GM18498 (cell line): ENCODE data around the gene VILL.

Experiments used
- ATAC-seq: cut with Tn5 transposase; IDR thresholded peaks from one replicate; pipeline ENCODE4 v1.9.1; 2021; ENCODE audit warnings: mild to moderate bottlenecking, moderate library complexity; ENCODE audit not compliant: unreplicated experiment

The VILL gene

DNA sequence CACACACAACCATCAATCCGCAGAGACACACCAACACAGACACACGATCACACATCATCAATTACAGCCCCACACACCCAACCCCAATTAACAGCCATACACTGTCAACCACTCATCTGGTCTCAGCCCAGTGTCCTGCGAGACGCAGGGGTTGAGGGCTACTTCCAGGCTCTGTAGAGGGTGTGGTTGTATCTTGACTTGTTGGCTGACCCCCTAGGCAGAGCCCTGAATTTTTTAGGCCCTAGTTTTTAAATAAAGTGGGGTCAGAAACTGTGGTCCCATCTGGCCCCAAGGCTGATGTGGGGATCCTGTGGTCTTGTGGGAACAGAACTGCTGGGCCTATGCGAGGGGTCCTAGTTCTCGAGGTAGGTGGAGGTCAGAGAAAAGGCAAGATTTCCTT is 9.2 kb downstream of the VILL start:
- no peak for ATAC-seq

DNA sequence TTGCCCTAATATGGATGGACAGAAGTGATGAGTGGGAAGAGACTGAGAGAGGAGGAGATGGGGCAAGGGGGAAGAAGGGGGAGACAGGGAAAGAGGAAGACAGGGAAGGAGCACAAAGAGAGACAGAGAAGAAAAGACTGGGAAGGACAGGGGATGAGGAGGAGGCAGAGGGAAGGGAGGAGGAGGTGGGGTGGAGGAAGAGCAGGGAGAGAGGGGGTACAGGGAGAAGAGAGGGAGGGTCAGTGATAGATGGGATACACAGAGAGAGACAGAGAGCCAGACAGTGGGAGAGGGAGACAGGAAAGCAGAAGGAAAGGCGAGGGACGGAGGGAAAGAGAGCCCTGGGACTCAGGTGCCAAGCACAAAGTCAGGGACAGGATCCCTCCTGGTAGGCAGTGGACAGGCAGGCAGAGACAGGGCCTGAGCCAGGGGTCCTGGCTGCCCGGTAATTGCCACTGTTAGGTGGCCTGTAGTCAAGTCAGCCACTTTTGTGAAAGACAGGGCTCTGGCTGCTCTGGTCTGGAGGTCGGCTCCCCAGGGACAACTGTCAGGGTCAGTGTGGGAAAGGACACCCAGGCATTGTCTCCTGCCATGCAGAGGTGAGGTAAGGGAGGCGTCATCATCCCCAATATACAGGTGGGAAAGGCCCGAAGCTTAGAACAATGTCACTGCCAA is 9.8 kb downstream of the VILL start:
- no peak for ATAC-seq

DNA sequence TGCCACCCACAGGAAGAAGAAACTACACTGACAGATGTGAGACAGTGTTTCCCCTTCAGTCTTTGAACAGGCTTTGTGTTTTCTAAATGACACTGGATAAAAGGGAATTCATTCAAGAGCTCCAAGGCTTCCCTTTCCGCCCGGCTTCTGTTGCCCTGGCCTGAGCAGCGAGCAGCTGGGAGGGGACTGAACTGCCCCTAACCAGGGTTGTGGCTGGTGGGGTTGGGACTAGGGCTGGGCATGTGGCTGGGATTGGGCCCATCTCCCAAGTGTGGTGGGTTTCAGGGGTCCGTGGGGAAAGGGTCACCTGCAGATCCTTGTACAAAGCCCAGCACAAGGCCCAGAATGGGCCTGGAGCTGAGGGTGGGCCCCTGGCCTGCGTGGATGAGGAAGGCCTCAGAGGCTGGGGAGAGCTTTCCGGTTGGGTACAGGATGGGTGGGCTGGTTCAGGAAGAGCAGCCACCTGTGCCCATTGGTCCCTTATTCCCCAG is 10.4 kb downstream of the VILL start:
- ATAC-seq = no peak

DNA sequence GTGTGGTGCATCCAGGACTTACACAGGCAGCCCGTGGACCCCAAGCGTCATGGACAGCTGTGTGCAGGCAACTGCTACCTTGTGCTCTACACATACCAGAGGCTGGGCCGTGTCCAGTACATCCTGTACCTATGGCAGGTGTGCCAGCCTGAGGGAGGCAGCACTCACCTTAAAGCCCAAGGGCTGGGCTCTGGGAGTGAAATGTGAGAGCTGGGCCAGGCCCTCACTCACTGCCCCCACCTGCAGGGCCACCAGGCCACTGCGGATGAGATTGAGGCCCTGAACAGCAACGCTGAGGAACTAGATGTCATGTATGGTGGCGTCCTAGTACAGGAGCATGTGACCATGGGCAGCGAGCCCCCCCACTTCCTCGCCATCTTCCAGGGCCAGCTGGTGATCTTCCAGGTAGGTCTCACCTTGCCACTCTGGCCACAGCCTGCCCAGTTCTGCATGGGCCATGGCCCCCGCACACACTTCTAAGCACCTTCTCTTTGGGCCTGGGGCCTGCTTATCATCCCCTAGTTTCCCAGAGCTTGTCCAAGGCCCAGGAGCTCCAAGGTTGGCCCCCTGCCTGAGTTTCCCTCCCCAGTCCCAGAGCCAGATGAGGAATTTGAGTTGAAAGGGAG is 11.0 kb downstream of the VILL start:
- ATAC-seq = no peak

DNA sequence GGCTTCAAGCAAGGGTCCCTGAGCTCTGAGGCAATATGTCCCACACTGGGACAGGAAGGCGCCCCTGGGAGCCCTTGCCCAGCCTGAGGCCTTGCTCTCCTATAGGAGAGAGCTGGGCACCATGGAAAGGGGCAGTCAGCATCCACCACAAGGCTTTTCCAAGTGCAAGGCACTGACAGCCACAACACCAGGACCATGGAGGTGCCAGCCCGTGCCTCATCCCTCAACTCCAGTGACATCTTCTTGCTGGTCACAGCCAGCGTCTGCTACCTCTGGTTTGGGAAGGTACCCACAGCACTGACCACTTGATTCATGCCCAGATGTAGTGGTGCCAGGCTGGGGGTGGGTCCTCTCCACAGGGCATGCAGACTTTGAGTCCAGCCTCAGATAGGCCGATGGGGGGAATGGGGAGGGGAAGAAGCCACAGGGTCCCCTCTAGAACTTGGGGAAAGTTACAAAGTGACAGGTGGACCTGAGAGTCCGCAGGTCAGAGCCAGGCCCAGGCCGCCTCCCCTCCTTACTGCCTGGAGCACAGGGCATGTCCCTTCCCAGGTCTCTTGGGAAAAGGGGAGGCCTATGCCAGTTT is 11.8 kb downstream of the VILL start:
- no peak for ATAC-seq

DNA sequence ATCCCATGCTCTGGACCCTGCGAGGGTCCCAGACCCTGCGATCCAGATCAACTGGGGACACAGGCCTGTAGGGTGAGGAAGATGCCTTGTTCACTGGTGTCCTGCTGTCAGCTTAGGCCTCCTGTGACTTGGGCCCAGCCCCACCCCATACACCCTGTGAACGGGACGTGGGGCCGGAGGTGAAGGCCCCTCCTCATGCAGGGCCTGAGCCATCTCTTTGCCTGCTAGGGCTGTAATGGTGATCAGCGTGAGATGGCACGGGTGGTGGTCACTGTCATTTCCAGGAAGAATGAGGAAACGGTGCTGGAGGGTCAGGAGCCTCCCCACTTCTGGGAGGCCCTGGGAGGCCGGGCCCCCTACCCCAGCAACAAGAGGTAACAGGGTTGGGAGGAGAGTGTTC is 12.4 kb downstream of the VILL start:
- ATAC-seq = no peak

DNA sequence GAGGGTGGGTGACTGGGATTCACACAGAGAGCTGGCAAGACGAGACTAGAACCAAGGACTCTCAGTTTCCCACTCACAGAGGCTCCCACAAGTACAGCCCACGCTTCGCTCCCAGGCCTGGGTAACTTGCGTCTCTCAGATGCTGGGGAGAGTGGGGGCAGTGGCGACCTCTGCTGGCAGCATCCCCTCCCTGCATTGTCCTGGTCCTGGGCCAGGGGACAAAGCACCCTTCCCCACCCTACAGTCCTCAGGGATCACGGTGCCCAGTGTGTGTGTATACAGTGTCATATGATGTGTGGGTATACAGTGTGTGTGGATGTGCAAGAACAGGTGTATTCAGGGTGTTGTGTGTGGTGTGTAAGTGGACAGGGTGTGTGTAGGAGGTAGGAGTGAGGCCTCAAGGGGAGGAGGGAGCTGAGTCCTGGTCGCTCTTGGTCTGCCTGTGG is 12.8 kb downstream of the VILL start:
- peak; percentile 36 for ATAC-seq

DNA sequence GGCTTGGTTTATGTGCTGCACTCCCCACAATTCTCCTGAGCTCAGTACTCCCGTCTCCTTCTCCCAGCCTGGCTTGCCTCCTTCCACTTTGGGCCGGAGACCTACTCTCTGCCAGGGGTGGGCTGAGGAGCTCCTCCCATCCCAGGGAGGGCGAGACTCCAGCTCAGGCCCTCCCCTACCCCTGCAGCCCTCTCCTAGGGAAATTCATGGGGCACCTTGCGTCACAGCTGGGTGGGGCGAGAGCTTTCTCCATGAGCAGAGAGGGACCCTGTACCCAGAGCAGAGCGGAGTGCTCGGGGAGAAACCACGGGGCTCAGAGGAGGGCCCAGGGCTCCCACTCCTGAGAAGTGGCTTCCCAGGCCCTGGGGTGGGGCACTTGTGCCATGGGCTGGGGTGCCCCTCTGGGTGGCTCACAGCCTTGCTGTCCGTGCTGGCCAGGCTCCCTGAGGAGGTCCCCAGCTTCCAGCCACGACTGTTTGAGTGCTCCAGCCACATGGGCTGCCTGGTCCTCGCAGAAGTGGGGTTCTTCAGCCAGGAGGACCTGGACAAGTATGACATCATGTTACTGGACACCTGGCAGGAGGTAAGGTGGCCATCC is 13.3 kb downstream of the VILL start:
- peak; percentile 1 for ATAC-seq

DNA sequence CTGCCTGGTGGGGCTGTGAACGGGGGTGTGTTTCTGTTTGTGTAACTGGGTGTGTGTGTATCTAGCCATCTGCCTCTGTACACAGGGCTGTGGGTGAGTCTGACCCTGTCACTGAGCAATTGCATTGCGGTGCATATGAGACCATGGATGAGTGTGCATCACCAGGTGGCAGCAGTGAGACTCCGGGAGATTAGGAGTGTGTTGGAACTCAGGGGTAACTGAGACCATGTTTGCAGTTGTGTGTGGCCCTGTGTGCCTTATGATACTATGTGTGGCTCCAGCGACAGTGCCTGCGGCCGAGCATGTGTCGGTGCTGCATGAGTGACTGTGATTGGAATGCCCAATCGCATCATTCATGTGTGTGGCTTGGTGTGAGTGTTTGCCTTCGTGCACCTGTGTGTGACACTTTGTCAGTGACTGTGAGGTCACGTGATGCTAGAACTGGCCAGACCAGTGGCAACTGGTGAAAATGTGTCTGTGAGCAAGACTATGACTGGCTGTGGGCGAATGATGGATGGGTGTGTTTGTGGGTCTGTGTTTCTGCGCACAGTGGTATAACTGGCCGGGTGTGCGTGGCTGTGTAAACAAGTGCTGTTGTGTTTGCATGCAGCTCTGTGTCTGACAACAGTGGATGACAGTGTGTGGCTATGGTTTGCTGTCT is 14.0 kb downstream of the VILL start:
- ATAC-seq = peak; percentile 46

DNA sequence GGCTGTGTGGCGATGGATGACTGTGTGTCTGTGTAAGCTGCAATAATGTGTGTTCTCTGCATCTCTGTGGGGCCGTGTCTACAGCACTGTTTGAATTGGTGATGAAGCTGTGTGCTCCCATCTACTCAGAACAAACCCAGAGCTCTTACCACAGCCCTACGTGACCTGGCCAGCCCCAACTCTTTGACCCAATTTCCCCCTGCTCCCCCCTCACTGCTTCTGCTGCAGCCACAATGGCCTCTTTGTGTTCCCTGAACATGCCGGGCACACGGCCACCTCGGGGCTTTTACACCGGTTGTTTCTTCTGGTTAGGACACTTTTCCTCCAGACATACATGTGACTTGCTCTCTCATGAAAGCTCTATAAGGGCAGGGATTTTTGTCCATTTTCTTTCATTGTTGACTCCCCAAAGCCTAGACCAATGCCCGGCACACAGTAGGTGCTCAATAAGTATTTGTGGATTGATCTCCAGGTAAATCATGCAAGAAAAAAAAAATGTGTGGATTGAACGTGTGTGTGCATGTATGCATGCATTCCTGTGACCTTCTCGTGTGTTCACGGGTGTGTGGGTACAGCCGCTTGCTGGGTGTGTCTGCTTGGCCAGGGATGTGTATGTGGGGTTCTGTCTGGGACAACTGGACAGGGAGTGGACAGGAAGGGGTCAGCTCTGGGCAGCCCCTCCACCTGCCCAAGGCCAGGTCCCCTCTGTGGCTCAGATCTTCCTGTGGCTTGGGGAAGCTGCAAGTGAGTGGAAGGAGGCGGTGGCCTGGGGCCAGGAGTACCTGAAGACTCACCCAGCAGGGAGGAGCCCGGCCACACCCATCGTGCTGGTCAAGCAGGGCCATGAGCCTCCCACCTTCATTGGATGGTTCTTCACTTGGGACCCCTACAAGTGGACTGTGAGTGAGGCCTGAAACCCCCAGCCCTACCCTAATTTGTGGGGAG is 14.8 kb downstream of the VILL start:
- ATAC-seq = no peak

DNA sequence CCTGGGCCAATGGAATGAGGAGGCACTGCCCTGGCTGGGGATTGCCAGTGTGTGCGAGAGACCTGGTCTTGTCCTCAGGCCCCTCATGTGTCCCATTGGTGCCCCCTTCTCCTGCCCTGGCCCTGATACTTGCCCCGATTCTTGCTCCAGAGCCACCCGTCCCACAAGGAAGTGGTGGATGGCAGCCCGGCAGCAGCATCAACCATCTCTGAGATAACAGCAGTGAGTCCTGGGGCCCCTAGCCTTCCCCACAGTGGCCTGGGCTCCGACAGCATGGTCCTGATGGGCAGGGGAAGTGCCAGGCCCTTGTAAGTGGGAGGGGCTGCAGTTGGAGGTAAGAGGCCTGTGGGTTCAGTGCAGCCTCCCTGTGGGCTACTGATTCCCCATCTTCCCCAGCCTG is 15.4 kb downstream of the VILL start:
- ATAC-seq = no peak

DNA sequence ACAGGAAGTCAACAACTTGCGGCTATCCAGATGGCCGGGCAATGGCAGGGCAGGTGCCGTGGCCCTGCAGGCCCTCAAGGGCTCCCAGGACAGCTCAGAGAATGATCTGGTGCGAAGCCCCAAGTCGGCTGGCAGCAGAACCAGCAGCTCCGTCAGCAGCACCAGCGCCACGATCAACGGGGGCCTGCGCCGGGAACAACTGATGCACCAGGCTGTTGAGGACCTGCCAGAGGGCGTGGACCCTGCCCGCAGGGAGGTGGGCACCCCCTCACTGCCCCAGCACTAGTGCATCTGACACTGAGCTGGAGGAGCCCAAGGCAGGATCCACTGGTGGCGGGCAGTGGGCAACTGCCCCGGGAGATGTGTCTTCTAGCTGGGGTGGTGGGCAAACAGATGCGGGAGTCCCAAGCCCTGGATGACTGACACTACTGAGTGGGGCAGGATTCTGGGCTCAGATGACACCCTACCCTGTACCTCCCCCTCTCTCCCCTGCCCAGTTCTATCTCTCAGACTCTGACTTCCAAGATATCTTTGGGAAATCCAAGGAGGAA is 15.9 kb downstream of the VILL start:
- ATAC-seq = no peak

DNA sequence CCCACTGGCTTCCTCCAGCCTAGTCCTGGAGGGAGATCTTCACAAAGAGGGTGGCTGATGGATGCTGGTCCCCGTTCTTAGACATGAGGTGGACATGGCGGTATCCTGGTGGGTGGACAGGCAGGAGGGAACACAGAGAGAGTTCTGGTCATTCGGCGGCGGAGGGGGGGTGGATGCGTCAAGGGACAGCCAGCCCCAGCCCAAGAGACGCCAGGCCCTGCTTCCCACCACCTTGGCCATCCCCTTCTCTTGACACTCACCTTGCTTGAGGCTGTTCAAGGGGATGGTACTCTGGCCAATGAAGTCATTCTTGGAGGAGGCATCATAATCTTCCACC is 17.1 kb downstream of the VILL start:
- ATAC-seq = no peak

DNA sequence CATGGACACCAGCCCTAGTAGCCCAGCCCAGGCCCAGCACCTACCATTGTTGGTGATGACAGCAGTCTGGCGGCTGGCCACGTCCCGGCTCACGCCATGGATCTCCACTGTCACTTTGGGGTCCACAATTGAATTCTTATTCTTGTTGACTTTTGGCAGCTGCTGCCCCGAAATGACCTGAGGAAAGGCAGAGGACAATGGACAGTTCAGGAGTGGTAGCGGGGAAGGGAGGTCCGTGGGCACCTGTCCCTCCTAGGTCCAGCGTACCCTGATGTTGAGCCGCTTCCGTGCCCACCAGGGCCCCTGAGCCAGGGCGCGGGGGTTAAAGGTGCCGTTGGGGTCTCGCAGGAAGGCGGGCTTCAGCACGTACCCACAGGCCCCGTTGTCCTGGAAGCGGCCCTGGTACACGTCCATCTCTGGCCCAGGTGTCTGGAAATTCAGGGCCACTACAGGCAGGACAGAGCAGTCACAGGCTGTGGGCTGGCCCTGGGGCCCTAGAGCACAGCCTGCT is 17.7 kb downstream of the VILL start:
- ATAC-seq = no peak

DNA sequence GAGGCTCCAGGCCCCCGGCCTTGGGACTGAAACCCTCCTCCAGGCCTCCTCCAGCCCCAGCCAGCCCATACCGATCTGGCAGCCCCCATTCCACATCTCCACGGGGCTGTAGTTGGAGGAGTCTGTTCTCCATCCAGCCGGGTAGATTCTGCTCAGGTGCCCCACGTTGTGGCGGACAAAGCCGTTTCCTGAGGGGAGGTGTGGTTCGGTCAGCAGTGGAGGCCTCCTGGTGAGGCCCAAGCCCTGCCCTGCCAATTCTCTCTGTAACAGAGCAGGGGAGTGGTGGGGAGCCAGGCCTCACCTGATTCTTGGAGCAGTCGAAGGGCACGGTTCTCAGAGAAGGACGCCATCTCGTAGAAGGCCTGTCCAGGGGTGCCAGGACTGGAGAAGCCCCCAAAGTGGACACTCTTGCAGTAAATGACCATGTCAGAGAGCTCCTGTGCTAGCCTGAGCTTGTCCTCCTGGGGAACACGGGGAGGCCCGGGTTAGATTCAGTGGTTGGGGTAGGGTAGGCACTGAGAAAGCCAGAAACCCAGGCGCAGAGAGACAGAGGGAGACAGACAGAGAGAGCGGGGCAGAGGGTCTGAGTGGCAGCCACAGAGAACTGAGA is 18.5 kb downstream of the VILL start:
- no peak for ATAC-seq

DNA sequence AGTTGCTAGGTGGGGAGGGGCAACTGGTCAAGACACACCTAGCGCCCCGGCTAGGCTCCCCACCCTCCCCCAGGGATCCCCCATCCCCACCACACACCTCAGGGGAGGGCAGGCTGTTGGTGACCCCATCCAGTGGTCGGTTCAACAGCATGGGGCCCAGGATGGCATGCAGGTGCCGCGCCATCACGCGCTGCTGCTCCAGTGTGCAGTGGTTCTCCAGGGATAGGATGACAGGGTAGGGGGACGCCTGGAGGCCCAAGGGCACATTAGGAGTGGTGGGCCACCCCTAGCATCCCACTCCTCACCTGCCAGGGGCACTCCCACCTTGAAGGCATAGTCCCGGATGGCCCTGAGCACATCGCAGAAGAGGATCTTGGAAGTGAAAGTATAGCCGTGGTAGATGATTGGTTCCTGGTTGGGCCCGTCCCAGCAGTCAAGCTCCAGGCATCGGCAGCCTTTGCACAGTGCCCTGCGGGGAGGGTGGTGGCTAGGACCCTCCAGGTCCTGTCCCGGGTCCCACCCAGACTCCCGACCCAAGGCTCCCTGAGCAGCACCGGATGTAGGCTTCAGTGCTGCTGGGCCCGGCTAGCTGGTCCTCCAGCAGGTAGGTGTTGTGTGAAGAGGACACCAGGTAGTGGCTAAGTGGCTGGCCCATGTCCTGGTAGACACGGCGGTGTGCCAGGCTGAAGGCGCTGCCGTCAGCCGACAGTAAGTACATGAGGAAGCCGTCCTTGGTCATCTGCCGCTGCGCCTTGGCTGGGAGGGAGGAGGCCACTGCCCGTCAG is 19.4 kb downstream of the VILL start:
- no peak for ATAC-seq

DNA sequence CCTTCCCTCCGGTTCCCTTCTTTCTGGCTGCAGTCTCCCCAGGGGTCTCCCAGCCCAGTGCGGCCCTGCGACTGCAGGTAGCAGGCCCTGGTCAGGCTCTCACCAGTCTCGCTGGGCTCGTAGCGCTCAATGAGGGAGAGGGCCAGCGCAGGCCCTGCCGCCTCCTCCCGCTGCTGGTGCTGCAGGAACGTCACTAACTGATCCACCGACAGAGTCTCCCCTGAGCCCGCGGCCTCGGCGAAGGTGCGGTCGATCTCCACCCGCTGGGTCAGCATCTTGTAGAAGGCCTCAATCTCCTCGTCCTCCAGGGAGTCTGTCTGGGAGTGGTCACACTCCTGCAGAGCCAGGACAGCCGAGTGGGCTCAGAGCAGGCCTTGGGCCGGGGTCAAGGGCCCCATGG is 20.5 kb downstream of the VILL start:
- no peak for ATAC-seq

DNA sequence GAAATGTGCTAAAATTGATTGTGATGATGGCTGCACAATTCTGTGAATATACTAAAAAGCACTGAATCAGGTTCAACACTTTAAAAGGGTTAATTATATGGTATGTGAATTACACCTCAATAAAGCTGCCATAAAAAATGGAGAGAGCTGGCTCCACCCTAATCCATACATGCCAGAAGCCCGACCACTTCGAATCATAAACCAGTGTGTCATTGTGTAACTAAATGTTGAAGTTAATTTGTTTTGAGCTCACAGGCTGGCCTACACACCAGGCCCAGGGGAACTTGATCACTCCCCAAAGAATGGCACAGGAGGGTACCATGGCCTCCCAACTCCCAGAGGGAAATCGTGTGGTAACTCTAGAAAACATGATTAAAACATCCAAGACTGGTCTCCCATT is 24.9 kb downstream of the VILL start:
- no peak for ATAC-seq

DNA sequence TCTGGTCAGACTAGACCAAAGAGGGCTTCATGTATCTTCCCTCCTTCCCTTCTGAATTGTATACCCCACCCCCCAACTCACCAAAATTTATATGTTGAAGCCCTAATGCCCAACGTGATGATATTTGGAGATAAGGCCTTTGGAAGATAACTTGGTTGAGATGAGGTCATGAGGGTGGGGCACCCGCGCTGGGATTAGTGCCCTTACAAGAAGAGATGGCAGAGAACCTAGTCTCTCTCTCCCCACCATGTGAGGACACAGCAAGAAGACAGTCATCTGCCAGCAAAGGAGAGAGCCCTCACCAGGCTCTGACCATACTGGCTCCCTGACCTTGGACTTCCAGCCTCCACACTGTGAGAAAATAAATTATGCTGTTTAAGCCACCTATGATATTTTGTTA is 25.4 kb downstream of the VILL start:
- ATAC-seq = no peak
